Peyer's patch (tissue), 4 donors: ENCODE data around the gene HRH1. TPM values are rescaled to one million over a fixed set of nuclear protein-coding genes. Genes with fewer than 3 reads are reported as not detected.

Source experiments
- DNase-seq, 3 donors: peaks; one replicate each; pipeline ENCODE4 v3.0.0-alpha.2; 2017 to 2019
- H3K27ac ChIP-seq, 4 donors: fragments of 200-600 bp; sonication (generic); one replicate each; pipeline ENCODE4 v1.5.1; 2016 to 2019
- H3K27me3 ChIP-seq, 2 donors: fragments of 200-600 bp; sonication (generic); one replicate each; pipeline ENCODE4 v1.5.1; 2019
- H3K36me3 ChIP-seq, 3 donors: fragments of 200-600 bp; sonication (generic); one replicate each; pipeline ENCODE4 v1.5.1; 2016 to 2019
- H3K4me1 ChIP-seq, 4 donors: fragments of 200-600 bp; sonication (generic); one replicate each; pipeline ENCODE4 v1.5.1; 2016 to 2019
- H3K4me3 ChIP-seq, 4 donors: fragments of 200-600 bp; sonication (generic); 1 replicate in 3 of 4; 2 replicates in 1 of 4; pipeline ENCODE4 v1.5.1; 2016 to 2019; ENCODE audit warnings: mild to moderate bottlenecking in 1 of 4
- H3K9me3 ChIP-seq, 4 donors: fragments of 200-600 bp; sonication (generic); one replicate each; pipeline ENCODE4 v1.5.1; 2016 to 2019; ENCODE audit warnings: mild to moderate bottlenecking in 1 of 4
- POLR2A ChIP-seq, 2 donors: fragments of 450-650 bp; IDR thresholded peaks; one replicate each; pipeline ENCODE4 v1.5.1; 2017; ENCODE audit warnings: antibody characterized with exemption in 2 of 2, mild to moderate bottlenecking in 2 of 2, moderate library complexity in 2 of 2
- total RNA-seq, 4 donors: library from RNA; depleted of rRNA; stranded (reverse); fragments of >200 nt; gene quantifications; one replicate each; pipeline ENCODE4 v1.1.0, GENCODE V29; 2016
- TF ChIP-seq, protein P1 (sequence below), 6 experiments: fragments of 450-650 bp in 4 of 6; fragments of 200-600 bp in 2 of 6; sonication (generic) in 1 of 6; IDR thresholded peaks; one replicate each; pipeline ENCODE4 v1.5.1; 2017 to 2019; ENCODE audit warnings: antibody characterized with exemption in 6 of 6, mild to moderate bottlenecking in 3 of 6, moderate library complexity in 1 of 6

The HRH1 gene
- total RNA-seq, 4 donors from 2014 or later = 1.7 to 13.7 (median 7.3) TPM

GRCh38 chr3:11238880-11239279 is 84.6 kb downstream of the HRH1 start:
- H3K4me1 ChIP-seq = no peaks in the 10 kb centered on the region
- H3K36me3 ChIP-seq = no peaks in the 10 kb centered on the region
- no peaks in the 10 kb centered on the region for H3K27me3 ChIP-seq
- DNase-seq = no peak
- H3K27ac ChIP-seq = no peak overlapping the region
- no peaks in the 10 kb centered on the region for H3K9me3 ChIP-seq
- H3K4me3 ChIP-seq = no peak overlapping the region
- TF ChIP-seq, protein P1, sequence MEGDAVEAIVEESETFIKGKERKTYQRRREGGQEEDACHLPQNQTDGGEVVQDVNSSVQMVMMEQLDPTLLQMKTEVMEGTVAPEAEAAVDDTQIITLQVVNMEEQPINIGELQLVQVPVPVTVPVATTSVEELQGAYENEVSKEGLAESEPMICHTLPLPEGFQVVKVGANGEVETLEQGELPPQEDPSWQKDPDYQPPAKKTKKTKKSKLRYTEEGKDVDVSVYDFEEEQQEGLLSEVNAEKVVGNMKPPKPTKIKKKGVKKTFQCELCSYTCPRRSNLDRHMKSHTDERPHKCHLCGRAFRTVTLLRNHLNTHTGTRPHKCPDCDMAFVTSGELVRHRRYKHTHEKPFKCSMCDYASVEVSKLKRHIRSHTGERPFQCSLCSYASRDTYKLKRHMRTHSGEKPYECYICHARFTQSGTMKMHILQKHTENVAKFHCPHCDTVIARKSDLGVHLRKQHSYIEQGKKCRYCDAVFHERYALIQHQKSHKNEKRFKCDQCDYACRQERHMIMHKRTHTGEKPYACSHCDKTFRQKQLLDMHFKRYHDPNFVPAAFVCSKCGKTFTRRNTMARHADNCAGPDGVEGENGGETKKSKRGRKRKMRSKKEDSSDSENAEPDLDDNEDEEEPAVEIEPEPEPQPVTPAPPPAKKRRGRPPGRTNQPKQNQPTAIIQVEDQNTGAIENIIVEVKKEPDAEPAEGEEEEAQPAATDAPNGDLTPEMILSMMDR (IDR thresholded peaks at IDR 0.05) = no peak
- TF ChIP-seq POLR2A (IDR thresholded peaks at IDR 0.05) = no peak

- no peak for DNase-seq
- Histone ChIP-seq H3K9me3 (no peaks in the 10 kb centered on the region), H3K36me3 (no peaks in the 10 kb centered on the region), H3K27ac (no peak overlapping the region), H3K27me3 (no peaks in the 10 kb centered on the region), H3K4me3 (no peak overlapping the region), H3K4me1 (no peaks in the 10 kb centered on the region)
- TF ChIP-seq, protein P1 (IDR thresholded peaks at IDR 0.05) = no peak
- no peak for TF ChIP-seq POLR2A (IDR thresholded peaks at IDR 0.05)
These were observed 85.5 kb downstream of the HRH1 start for GRCh38 chr3:11239796-11240195.

- DNase-seq = no peak
- Histone ChIP-seq H3K4me3 (no peak overlapping the region), H3K4me1 (no peaks in the 10 kb centered on the region), H3K27ac (no peak overlapping the region), H3K27me3 (no peaks in the 10 kb centered on the region), H3K9me3 (no peaks in the 10 kb centered on the region), H3K36me3 (no peaks in the 10 kb centered on the region)
- TF ChIP-seq, protein P1 (IDR thresholded peaks at IDR 0.05) = no peak
- no peak for TF ChIP-seq POLR2A (IDR thresholded peaks at IDR 0.05)
These were observed 86.2 kb downstream of the HRH1 start for GRCh38 chr3:11240496-11240895.

DNA sequence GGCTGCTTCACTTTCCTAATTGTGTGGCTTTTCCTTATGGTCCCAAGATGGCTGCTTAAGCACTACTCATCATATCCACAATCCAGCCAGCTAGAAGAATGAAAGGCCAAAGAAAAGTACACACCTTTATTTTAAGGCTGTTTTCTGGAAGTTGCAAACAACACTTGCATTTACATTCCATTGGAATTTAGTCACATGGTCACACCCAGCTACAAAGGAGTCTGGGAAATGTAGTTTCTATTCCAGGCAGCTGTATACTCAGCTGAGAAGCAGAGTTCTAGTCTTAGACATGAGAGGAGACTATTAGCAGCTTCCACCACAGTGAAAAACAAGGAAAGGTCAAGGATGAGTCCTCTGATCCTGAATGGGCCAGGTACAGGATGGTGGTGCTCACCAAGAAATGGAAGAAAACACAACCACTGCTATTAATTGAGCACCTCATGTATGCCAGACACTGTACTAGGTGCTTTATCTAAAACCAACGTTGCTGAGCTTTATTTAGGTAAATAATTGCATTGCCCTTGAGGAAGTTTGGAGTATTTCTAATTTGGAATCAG is 89.9 kb downstream of the HRH1 start:
- H3K36me3 ChIP-seq = no peaks in the 10 kb centered on the region
- H3K9me3 ChIP-seq = no peaks in the 10 kb centered on the region
- no peak for TF ChIP-seq POLR2A (IDR thresholded peaks at IDR 0.05)
- DNase-seq = no peak
- no peak overlapping the region for H3K27ac ChIP-seq
- no peak overlapping the region for H3K4me3 ChIP-seq
- no peaks in the 10 kb centered on the region for H3K4me1 ChIP-seq
- no peaks in the 10 kb centered on the region for H3K27me3 ChIP-seq

DNA sequence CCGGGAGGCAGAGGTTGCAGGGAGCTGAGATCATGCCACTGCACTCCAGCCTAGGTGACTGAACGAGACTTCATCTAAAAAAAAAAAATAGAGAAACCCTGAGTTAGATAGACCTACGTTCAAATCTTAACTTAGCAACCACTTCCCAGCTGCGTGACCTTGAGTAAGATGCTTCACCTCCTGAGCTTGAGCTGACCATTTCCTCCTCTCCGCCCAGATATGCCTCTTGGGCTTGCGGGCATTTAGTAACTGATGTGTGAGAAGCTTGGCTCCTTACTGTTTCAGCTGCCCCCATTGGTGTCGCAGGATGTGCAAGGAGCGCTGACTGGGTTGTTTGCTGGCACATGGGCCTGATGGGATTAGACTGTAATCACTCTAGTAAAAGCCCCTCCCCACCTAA is 91.0 kb downstream of the HRH1 start:
- Histone ChIP-seq H3K4me3 (no peak overlapping the region), H3K27ac (no peak overlapping the region), H3K36me3 (no peaks in the 10 kb centered on the region), H3K9me3 (no peaks in the 10 kb centered on the region), H3K27me3 (no peaks in the 10 kb centered on the region), H3K4me1 (no peaks in the 10 kb centered on the region)
- DNase-seq = no peak
- TF ChIP-seq POLR2A (IDR thresholded peaks at IDR 0.05) = no peak
- TF ChIP-seq, protein P1 (IDR thresholded peaks at IDR 0.05) = no peak

DNA sequence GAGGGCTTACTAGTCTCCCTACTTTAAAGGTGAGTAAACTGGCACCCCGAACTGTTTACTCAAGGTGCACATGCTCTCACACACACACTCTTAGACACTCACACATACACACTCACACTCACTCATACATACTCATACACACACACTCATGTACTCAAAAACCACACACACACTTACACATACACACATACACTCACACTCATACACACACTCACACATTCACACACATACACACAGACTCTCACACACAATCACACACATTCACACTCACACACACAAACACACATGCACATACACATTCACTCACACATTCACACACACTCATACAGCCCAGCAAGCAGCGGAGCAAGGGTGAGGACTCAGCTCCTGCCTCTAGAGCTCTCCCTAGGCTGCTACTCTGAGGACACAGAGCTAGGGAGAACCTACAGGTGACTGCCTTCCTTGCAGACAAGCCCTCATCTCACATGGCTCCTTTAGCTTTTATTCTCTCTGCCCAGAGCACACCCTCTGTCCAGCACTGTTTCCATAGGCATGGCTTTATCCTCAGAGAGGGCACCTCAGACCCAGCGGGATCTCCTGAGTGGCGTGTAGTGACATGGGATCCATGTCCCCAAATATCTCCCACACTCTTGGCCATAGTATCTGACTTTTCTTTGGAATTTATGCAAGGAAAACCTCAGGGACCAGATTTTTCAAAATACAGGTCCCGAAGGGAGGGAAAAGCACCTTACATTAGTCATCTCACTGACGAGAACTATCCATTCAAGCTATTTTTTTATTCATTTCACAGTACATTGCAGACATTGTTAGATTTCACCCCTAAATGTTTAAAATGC is 91.8 kb downstream of the HRH1 start:
- no peak overlapping the region for H3K27ac ChIP-seq
- TF ChIP-seq POLR2A (IDR thresholded peaks at IDR 0.05) = no peak
- TF ChIP-seq, protein P1 (IDR thresholded peaks at IDR 0.05) = no peak
- no peaks in the 10 kb centered on the region for H3K9me3 ChIP-seq
- H3K27me3 ChIP-seq = no peaks in the 10 kb centered on the region
- no peaks in the 10 kb centered on the region for H3K4me1 ChIP-seq
- H3K36me3 ChIP-seq = no peaks in the 10 kb centered on the region
- DNase-seq = no peak
- no peak overlapping the region for H3K4me3 ChIP-seq
